Activated B cell treated with CpG ODN at 0.5 μM for 24 hours (primary cell): Measurements from ENCODE around the gene E2F8. TPM values are rescaled to one million over a fixed set of nuclear protein-coding genes. Genes with fewer than 3 reads are reported as not detected.

Experiments
- ATAC-seq: fragments of 200-7000 bp; cut with Tn5 transposase; one replicate; pipeline ENCODE4 v1.10.0; 2021; ENCODE audit warnings: low read depth, mild to moderate bottlenecking, moderate library complexity
- CTCF ChIA-PET: fragments of 350-600 bp; sonication (Branson Sonifier 250); formaldehyde crosslinking; loops from one replicate; lab custom pipeline; 2021; ENCODE audit warnings: antibody characterized with exemption; lab: Charles Lee
- POLR2A ChIA-PET: fragments of 350-600 bp; sonication (Branson Sonifier 250); formaldehyde crosslinking; loops from one replicate; lab custom pipeline; 2021; ENCODE audit warnings: antibody characterized with exemption; lab: Charles Lee
- DNase-seq: peaks from one replicate; pipeline ENCODE4 v3.0.0; 2022
- H3K27ac Mint-ChIP-seq: one replicate; pipeline ENCODE4 v1.8.0; 2020; ENCODE audit warnings: mixed read lengths
- H3K27me3 Mint-ChIP-seq: one replicate; pipeline ENCODE4 v1.8.0; 2021; ENCODE audit warnings: mixed read lengths
- H3K36me3 Mint-ChIP-seq: one replicate; pipeline ENCODE4 v1.8.0; 2021; ENCODE audit warnings: low read depth, mixed read lengths
- H3K4me1 Mint-ChIP-seq: one replicate; pipeline ENCODE4 v1.8.0; 2021; ENCODE audit warnings: mixed read lengths
- H3K4me3 Mint-ChIP-seq: one replicate; pipeline ENCODE4 v1.8.0; 2020; ENCODE audit warnings: mild to moderate bottlenecking, mixed read lengths
- H3K9me3 Mint-ChIP-seq: one replicate; pipeline ENCODE4 v1.8.0; 2020; ENCODE audit warnings: mixed read lengths
- intact Hi-C: fragments of 100-400 bp; cut with micrococcal nuclease; formaldehyde crosslinking; loops from one replicate; pipeline ENCODE4 v1.15.1; 2024
- total RNA-seq: library from RNA; stranded (reverse); gene quantifications from 2 replicates; pipeline ENCODE4 v1.2.3, GENCODE V29; 2022
- TF ChIP-seq, protein P1 (sequence below): fragments of 200-600 bp; IDR thresholded peaks from one replicate; pipeline ENCODE4 v1.8.0; 2022; ENCODE audit warnings: antibody characterized with exemption, mild to moderate bottlenecking

Gene E2F8
- total RNA-seq, 1 donor from 2014 or later: 0.82 TPM

DNA sequence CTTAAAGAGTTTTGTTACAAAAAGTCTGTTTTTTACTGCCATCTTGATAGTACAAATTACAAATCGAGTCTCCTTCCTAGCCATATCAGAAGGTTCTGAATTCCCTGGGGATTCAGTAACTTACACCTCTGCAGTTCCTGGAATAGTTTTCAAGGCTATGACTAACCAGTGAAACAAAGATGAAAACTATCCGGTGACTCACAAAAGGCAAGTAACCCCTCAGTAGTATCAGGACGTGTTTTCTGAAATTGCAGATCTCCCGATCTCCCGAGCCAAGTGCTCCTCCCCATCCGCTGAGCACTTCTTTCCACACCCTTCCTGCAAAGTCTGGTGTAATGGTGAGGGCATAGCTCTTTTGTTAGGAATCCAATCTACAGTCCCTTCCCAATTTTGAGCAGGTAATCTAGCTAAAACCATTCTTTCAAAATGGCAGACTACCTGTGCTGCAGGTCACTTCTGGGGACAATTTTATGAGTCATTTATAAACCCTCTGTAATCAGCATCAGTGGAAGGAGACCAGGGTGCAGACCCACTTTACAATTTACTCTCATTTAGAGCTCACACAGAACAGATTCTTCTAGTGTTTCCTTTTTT lies 7.7 kb downstream of the E2F8 start:
- Mint-ChIP-seq H3K27ac (no peak overlapping the region), H3K9me3 (no peaks in the 10 kb centered on the region), H3K36me3 (no peaks in the 10 kb centered on the region), H3K27me3 (no peaks in the 10 kb centered on the region), H3K4me3 (no peak overlapping the region), H3K4me1 (no peaks in the 10 kb centered on the region)
- TF ChIP-seq, protein P1, sequence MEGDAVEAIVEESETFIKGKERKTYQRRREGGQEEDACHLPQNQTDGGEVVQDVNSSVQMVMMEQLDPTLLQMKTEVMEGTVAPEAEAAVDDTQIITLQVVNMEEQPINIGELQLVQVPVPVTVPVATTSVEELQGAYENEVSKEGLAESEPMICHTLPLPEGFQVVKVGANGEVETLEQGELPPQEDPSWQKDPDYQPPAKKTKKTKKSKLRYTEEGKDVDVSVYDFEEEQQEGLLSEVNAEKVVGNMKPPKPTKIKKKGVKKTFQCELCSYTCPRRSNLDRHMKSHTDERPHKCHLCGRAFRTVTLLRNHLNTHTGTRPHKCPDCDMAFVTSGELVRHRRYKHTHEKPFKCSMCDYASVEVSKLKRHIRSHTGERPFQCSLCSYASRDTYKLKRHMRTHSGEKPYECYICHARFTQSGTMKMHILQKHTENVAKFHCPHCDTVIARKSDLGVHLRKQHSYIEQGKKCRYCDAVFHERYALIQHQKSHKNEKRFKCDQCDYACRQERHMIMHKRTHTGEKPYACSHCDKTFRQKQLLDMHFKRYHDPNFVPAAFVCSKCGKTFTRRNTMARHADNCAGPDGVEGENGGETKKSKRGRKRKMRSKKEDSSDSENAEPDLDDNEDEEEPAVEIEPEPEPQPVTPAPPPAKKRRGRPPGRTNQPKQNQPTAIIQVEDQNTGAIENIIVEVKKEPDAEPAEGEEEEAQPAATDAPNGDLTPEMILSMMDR: no peak
- intact Hi-C loops: no loop called here
- CTCF ChIA-PET: no interaction called here
- ATAC-seq (no peak), DNase-seq (no peak)
- POLR2A ChIA-PET: no interaction called here

DNA sequence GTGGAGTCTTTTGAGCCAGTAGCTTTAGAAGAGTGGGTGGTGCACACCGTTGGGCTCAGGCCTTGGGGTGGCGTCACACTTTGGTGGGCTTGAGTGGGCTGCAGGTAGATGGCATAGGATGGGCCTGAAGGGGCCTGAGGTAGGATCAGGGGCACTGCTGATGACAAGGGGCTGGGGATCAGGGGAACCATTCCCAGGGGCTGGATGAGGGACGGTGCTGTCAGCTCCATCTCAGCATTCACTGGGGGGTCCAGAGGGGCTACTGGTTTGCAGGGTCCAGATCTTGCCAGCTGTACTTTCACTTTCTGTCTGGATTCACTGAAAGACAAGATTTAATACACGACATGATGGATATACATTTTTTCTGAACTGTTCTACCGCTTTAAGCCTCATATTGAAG lies 11.1 kb downstream of the E2F8 start:
- Mint-ChIP-seq H3K4me1 (no peaks in the 10 kb centered on the region), H3K27ac (no peak overlapping the region), H3K36me3 (no peaks in the 10 kb centered on the region), H3K27me3 (no peaks in the 10 kb centered on the region), H3K9me3 (no peaks in the 10 kb centered on the region), H3K4me3 (no peak overlapping the region)
- intact Hi-C loops: no loop called here
- POLR2A ChIA-PET: no interaction called here
- TF ChIP-seq, protein P1: no peak
- ATAC-seq: no peak
- no peak for DNase-seq
- CTCF ChIA-PET: interaction anchor here (0.9 kb wide), 1 partner anchor 322 kb away, joined by 3 read pairs; no protein-coding TSS in a partner anchor

DNA sequence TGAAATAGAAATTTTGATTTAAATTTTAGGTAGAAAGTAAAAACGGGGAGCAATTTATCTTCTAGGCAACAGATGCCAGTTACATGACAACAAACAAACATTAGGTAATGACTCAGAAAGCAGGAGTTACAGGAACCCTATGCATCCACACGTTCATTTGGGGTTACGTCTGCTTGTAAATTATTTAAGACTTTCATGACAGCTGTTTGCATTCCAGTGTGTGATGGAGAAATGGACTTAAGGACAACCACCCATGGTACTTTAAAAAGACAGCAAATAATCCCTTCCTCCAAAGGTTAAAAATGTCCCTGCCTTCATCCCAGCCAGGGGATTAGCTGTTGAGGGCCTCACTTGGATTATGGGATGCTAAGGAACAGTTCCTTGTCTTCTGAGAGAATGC lies 11.8 kb downstream of the E2F8 start:
- Mint-ChIP-seq H3K27ac (no peak overlapping the region), H3K9me3 (no peaks in the 10 kb centered on the region), H3K36me3 (no peaks in the 10 kb centered on the region), H3K27me3 (no peaks in the 10 kb centered on the region), H3K4me3 (no peak overlapping the region), H3K4me1 (no peaks in the 10 kb centered on the region)
- TF ChIP-seq, protein P1: no peak
- ATAC-seq: no peak
- ChIA-PET POLR2A (no interaction called here), CTCF (no interaction called here)
- intact Hi-C loops: no loop called here
- DNase-seq: no peak

DNA sequence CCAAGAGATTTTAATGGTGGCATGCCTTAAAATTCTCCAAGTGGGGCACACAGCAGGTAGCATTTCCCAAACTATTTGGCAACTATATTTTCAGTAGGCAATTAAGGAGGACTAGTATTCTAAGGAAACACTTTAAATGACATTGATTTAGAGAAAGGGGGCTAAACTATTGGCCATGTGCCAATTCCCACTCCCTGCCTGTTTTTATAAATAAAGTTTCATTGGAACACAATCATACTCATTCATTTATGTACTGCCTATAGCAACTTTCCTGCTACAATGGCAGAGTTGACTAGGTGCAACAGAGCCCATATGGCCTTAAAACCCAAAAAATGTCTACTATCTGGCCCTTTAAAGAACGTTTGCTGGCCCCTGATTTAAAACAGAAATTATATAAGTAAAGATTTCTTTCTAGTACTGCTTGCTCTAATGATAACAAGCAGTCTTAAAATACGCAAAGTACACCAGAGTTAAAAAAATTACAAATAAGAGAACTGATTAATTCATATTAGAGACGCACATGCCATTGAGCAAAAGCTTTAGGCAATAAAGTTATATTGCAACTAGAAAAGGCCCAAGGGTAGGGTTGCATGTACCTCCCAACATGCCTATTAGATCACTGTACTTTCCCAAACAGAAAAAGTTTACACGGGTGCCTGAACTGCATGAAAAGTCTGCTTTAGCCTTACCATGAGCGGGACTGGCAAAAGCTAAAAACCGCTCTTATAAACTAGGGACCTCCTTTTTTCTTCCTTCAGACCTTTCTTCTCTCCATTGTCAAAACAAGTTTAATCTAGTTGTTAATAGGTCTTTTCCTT lies 14.2 kb downstream of the E2F8 start:
- intact Hi-C loops: no loop called here
- Mint-ChIP-seq H3K27ac (no peak overlapping the region), H3K27me3 (no peaks in the 10 kb centered on the region), H3K4me3 (no peak overlapping the region), H3K36me3 (no peaks in the 10 kb centered on the region), H3K9me3 (peaks cover 3% of the 10 kb centered on the region), H3K4me1 (no peaks in the 10 kb centered on the region)
- TF ChIP-seq, protein P1: no peak
- ATAC-seq (no peak), DNase-seq (no peak)
- CTCF ChIA-PET: no interaction called here
- POLR2A ChIA-PET: no interaction called here

DNA sequence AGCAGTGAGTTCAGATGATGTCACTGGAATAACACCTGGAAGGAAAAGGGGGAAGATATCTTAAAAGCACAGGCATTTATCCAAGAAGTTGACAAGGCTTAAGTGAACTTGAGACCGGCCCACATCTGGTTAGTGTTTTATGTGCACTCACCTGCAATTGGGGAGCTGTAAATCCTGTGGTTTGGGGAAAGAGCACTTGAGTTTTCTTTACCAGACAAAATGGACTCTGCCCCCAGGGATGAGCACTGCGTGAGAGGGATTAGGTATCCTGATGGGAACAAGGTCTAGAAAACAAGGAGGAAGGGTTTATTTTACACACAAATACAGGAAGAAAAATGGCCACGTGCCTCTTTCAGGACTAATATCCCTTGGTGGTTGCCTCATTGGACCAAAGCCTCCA lies 15.2 kb downstream of the E2F8 start:
- H3K27ac Mint-ChIP-seq: no peak overlapping the region
- H3K4me1 Mint-ChIP-seq: no peaks in the 10 kb centered on the region
- DNase-seq (no peak), ATAC-seq (no peak)
- CTCF ChIA-PET: interaction anchor here (1.3 kb wide), 1 partner anchor 32 kb away, joined by 3 read pairs; no protein-coding TSS in a partner anchor
- peaks cover 3% of the 10 kb centered on the region for H3K9me3 Mint-ChIP-seq
- intact Hi-C loops: no loop called here
- no peaks in the 10 kb centered on the region for H3K36me3 Mint-ChIP-seq
- TF ChIP-seq, protein P1: no peak
- POLR2A ChIA-PET: no interaction called here
- H3K4me3 Mint-ChIP-seq: no peak overlapping the region
- H3K27me3 Mint-ChIP-seq: no peaks in the 10 kb centered on the region
